SK-N-SH treated with all-trans-retinoic acid at 6 μM for 48 hours (cell line): ENCODE results near the gene MRPL1.

Experiments
- ARNTL ChIP-seq: fragments of 450-650 bp; formaldehyde crosslinking; IDR thresholded peaks from 2 replicates; pipeline ENCODE4 v1.5.0; 2020; ENCODE audit warnings: low read depth, mild to moderate bottlenecking, moderate library complexity, borderline replicate concordance
- ZC3H10 ChIP-seq: fragments of 250-450 bp; sonication (Bioruptor Pico); IDR thresholded peaks from 2 replicates; pipeline ENCODE4 v1.5.1; 2021; ENCODE audit warnings: mild to moderate bottlenecking, moderate library complexity
- ZNF565 ChIP-seq: fragments of 450-650 bp; formaldehyde crosslinking; conservative IDR thresholded peaks from 2 replicates; pipeline ENCODE4 v1.5.0; 2020; ENCODE audit warnings: low read depth, mild to moderate bottlenecking, moderate library complexity

DNA sequence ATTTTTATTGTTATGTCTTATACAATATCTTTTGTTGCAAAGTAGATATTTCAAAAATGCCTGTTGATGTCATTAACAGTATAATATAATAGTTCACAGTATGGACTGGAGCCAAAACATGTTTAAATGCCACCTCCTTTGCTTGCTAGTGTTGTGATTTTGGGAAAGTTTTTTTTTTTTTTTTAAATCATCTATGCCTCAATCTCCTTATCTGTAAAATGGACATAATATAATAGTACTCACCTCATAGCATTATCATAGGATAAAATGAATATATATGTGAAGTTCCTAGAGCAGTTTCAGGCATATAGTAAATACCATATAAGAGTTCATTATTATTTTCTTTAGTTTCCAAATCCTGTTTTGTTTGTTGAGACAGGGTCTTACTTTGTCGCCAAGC lies 18.3 kb upstream of the MRPL1 start:
- TF ChIP-seq ZNF565 (CRISPR knock-in tag) (no peak), ARNTL (CRISPR knock-in tag) (no peak), ZC3H10 (CRISPR knock-in tag) (no peak)
